Osteocyte (in vitro differentiated cells): Measurements from ENCODE around the gene TBX3. TPM values are rescaled to one million over a fixed set of nuclear protein-coding genes. Genes with fewer than 3 reads are reported as not detected.
A peak's percentile ranks its signal among the peaks of the same experiment; 100 is the strongest.

Source experiments
- DNase-seq: peaks from one replicate; pipeline ENCODE4 v3.0.0; 2021; ENCODE audit warnings: mixed read lengths; ENCODE audit not compliant: unreplicated experiment; ENCODE audit errors: extremely low spot score
- H3K27ac Mint-ChIP-seq: one replicate; pipeline ENCODE4 v1.8.0; 2021; ENCODE audit warnings: mild to moderate bottlenecking, mixed read lengths; ENCODE audit not compliant: unreplicated experiment
- H3K27me3 Mint-ChIP-seq: one replicate; pipeline ENCODE4 v1.8.0; 2021; ENCODE audit warnings: mixed read lengths; ENCODE audit not compliant: unreplicated experiment
- H3K36me3 Mint-ChIP-seq: one replicate; pipeline ENCODE4 v1.8.0; 2021; ENCODE audit warnings: mixed read lengths; ENCODE audit not compliant: unreplicated experiment
- H3K4me1 Mint-ChIP-seq: one replicate; pipeline ENCODE4 v1.8.0; 2021; ENCODE audit warnings: mixed read lengths; ENCODE audit not compliant: unreplicated experiment
- H3K4me3 Mint-ChIP-seq: one replicate; pipeline ENCODE4 v1.8.0; 2021; ENCODE audit warnings: mild to moderate bottlenecking, moderate library complexity, mixed read lengths; ENCODE audit not compliant: unreplicated experiment
- H3K9me3 Mint-ChIP-seq: one replicate; pipeline ENCODE4 v1.8.0; 2021; ENCODE audit warnings: mixed read lengths; ENCODE audit not compliant: unreplicated experiment
- total RNA-seq: library from RNA; stranded (reverse); gene quantifications from 2 replicates; pipeline ENCODE4 v1.2.1, GENCODE V29; 2021
- TF ChIP-seq, protein P1 (sequence below): fragments of 200-600 bp; sonication (generic); IDR thresholded peaks from 2 replicates; pipeline ENCODE4 v1.5.0; 2021; ENCODE audit warnings: antibody characterized with exemption, mild to moderate bottlenecking, moderate library complexity

TBX3 gene
- total RNA-seq, 1 donor from 2014 or later: 0.91 TPM

DNA sequence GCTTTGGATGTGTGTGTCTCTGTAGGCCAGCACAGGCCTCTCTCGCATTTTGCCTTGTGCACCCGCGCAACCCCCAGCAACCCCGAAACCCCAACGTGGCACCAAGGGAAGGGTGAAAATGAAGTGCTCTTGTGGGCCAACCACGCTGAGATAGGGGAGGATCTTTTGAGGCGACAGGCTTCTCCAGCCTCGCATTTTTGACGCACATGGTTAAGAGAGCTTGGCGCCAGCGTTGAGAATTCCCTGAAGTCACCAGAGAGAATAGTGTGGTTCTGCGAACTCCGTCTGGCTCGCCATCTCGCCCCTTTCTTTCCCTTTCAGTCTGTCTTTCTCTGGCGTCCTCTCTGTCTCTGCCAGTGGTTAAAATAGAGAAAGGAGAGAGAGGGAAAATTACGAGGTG is 1.9 kb upstream of the TBX3 start:
- TF ChIP-seq, protein P1, sequence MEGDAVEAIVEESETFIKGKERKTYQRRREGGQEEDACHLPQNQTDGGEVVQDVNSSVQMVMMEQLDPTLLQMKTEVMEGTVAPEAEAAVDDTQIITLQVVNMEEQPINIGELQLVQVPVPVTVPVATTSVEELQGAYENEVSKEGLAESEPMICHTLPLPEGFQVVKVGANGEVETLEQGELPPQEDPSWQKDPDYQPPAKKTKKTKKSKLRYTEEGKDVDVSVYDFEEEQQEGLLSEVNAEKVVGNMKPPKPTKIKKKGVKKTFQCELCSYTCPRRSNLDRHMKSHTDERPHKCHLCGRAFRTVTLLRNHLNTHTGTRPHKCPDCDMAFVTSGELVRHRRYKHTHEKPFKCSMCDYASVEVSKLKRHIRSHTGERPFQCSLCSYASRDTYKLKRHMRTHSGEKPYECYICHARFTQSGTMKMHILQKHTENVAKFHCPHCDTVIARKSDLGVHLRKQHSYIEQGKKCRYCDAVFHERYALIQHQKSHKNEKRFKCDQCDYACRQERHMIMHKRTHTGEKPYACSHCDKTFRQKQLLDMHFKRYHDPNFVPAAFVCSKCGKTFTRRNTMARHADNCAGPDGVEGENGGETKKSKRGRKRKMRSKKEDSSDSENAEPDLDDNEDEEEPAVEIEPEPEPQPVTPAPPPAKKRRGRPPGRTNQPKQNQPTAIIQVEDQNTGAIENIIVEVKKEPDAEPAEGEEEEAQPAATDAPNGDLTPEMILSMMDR: no peak
- no peak for DNase-seq
- no peaks in the 10 kb centered on the region for H3K36me3 Mint-ChIP-seq
- H3K9me3 Mint-ChIP-seq: no peaks in the 10 kb centered on the region
- peaks cover 38% of the 10 kb centered on the region for H3K4me1 Mint-ChIP-seq
- H3K4me3 Mint-ChIP-seq: no peak overlapping the region
- H3K27me3 Mint-ChIP-seq: peaks cover 91% of the 10 kb centered on the region
- no peak overlapping the region for H3K27ac Mint-ChIP-seq

DNA sequence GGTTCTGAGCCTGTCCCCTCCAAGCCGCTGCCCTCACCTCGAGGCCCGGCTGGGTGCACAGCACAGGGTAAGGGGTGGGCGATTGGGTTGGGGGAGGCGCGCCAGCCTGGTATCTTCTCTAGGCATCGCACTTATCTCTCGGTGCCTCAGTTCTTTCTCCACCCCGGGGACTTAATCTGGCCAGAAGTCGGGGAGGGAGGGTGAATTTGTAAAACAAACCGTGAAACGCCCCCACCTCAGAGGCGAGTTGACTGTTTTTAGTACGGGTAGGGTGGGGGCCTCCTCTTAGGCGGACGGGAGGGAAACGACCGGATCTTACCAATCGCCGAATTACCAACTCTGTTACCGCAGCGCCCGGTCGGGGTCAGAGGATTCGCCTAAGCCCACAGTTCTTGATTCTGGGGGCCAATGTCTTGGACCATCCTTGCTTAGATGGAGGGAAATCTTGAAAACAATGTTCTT is 1.4 kb upstream of the TBX3 start:
- TF ChIP-seq, protein P1: no peak
- H3K4me1 Mint-ChIP-seq: peaks cover 38% of the 10 kb centered on the region
- H3K4me3 Mint-ChIP-seq: peak overlapping the region; percentile 90

DNA sequence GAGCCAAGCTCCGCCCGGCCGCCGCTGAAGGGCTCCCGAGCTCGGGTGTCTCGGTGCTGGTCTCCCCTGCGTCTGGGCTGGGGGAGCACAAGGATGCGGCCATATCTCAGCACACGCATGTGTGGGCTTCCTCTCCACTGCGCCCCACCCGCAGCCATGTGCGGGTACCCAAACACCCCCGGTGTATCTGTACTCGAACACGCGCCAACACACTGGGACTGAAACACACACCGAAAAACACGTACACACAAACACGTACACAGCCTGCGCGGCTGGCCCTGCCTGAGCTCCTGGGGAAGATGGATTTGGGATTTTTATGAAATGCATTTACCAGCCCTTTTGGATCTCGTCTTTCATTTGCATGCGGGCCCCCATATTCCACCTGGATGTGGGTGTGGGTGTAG is 897 bp upstream of the TBX3 start:
- TF ChIP-seq, protein P1: no peak
- no peaks in the 10 kb centered on the region for H3K36me3 Mint-ChIP-seq
- H3K9me3 Mint-ChIP-seq: no peaks in the 10 kb centered on the region
- no peak for DNase-seq
- H3K27ac Mint-ChIP-seq: no peak overlapping the region
- peak overlapping the region; percentile 90 for H3K4me3 Mint-ChIP-seq
- H3K27me3 Mint-ChIP-seq: peaks cover 91% of the 10 kb centered on the region
- peaks cover 38% of the 10 kb centered on the region for H3K4me1 Mint-ChIP-seq

More for the DNA sequence above, 1.4 kb upstream of the TBX3 start:
- H3K36me3 Mint-ChIP-seq: no peaks in the 10 kb centered on the region
- peaks cover 91% of the 10 kb centered on the region for H3K27me3 Mint-ChIP-seq
- no peak overlapping the region for H3K27ac Mint-ChIP-seq
- no peaks in the 10 kb centered on the region for H3K9me3 Mint-ChIP-seq
- DNase-seq: no peak

DNA sequence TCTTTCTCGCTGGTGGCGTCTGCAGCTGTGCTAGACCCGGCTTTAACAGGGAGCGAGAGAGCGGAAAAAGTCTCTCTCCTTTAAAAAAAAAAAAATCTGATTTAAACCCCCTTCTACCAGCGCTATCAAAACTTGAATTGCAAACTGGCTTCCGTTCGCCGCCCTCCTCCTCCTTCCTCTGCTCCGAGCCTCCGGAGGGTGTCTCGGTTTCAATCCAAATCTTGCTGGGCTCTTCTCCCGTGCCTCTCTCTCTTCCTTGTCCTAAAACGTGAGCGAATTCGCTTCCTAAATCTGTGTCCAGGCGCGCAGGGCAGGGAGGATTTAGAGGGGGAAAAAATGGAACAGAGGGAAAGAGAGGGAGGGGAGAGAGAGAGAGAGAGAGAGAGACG is 272 bp downstream of the TBX3 start:
- peaks cover 87% of the 10 kb centered on the region for H3K27me3 Mint-ChIP-seq
- no peak for DNase-seq
- TF ChIP-seq, protein P1: no peak
- H3K9me3 Mint-ChIP-seq: no peaks in the 10 kb centered on the region
- H3K4me3 Mint-ChIP-seq: peak overlapping the region; percentile 90
- peak overlapping the region; percentile 86 for H3K27ac Mint-ChIP-seq
- H3K36me3 Mint-ChIP-seq: no peaks in the 10 kb centered on the region
- H3K4me1 Mint-ChIP-seq: peaks cover 37% of the 10 kb centered on the region

DNA sequence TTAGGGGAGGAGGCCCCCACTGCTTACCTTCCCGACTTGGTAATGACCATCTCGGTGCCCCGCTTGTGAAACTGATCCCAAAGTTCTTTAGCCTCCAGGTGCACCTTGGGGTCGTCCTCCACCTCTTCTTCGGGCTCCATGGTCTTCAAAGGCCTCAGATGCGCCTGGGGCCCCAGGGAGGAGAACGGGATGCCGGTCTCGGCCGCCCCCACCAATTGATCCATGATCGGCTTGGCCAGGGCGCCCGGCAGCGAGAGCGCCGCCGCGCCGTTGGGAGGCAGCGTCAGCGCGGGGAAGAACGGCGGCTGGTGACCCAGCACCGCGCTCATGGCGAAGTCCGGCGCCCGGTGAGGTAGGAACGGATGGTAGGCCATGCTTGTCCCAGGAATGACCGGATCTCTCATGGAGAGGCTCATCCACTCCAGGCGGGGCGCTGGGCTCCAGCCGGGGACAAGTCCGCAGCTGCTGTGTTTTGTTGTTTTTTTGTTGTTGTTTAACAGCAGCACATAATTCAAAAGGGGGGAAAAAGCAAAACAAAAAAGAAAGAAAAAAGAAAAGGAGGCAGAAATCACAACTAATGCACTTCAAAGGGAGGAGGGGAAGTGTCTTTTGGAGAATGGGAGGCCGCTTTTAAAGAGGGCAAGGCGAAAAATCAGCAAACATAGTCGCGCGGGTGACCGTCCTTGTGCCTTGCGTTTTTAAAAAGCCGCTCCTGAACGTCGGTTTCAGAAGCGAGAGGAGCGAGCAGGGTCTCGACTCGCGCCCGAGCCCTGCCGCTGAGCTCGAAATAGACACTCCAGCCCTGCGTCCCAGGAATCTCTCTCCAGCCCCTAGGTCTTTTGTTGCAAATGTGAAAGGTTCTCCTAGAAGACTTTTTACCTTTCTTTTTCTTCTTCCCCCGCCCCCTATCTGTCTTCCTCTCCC is 928 bp downstream of the TBX3 start:
- TF ChIP-seq, protein P1: no peak
- DNase-seq: no peak
- peaks cover 84% of the 10 kb centered on the region for H3K27me3 Mint-ChIP-seq
- peak overlapping the region; percentile 90 for H3K4me3 Mint-ChIP-seq
- no peaks in the 10 kb centered on the region for H3K9me3 Mint-ChIP-seq
- no peaks in the 10 kb centered on the region for H3K36me3 Mint-ChIP-seq
- H3K27ac Mint-ChIP-seq: peak overlapping the region; percentile 86
- H3K4me1 Mint-ChIP-seq: peaks cover 37% of the 10 kb centered on the region
